OCI-LY3 (cell line): ENCODE measurements around the gene PPP2R1B.

Experiments used
- EZH2phosphoT487 ChIP-seq: fragments of 200-600 bp; shearing (Covaris generic); IDR thresholded peaks from 2 replicates; pipeline ENCODE4 v1.6.1; 2018; ENCODE audit warnings: antibody characterized with exemption, mixed run types, low read depth
- TF ChIP-seq, protein P1 (sequence below): fragments of 200-600, 300-600 bp; sonication (generic); IDR thresholded peaks from 2 replicates; pipeline ENCODE4 v1.5.1; 2014; ENCODE audit warnings: antibody characterized with exemption, low read length, low read depth

GRCh38 chr11:111770581-111771134 lies 4.5 kb upstream of the PPP2R1B start:
- TF ChIP-seq, protein P1, sequence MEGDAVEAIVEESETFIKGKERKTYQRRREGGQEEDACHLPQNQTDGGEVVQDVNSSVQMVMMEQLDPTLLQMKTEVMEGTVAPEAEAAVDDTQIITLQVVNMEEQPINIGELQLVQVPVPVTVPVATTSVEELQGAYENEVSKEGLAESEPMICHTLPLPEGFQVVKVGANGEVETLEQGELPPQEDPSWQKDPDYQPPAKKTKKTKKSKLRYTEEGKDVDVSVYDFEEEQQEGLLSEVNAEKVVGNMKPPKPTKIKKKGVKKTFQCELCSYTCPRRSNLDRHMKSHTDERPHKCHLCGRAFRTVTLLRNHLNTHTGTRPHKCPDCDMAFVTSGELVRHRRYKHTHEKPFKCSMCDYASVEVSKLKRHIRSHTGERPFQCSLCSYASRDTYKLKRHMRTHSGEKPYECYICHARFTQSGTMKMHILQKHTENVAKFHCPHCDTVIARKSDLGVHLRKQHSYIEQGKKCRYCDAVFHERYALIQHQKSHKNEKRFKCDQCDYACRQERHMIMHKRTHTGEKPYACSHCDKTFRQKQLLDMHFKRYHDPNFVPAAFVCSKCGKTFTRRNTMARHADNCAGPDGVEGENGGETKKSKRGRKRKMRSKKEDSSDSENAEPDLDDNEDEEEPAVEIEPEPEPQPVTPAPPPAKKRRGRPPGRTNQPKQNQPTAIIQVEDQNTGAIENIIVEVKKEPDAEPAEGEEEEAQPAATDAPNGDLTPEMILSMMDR = no peak
- no peak for TF ChIP-seq EZH2phosphoT487
